Head of caudate nucleus (tissue), 42 donors: ENCODE results near the gene ATP2B2.
"Not testable (repeated sequence)": the region's sequence is repeated elsewhere in the genome, so short reads cannot be mapped to it uniquely, and the experiment has no call there.

ENCODE experiments used
- DNase-seq, 42 donors: peaks; one replicate each; pipeline versions ENCODE4 v3.0.0 to v3.0.0-alpha.2; 2020 to 2021; ENCODE audit warnings: mixed read lengths in 7 of 42
- intact Hi-C: fragments of 100-400 bp; cut with DNase I; formaldehyde crosslinking; loops from one replicate; pipeline ENCODE4 v1.15.0; 2022

The ATP2B2 gene

GRCh38 chr3:10383850-10384248 lies 121.5 kb downstream of the ATP2B2 start:
- intact Hi-C loops: no loop called here
- peak in 25 of 42 donors; percentile 8 to 77 (median 41) for DNase-seq

GRCh38 chr3:10382892-10383849 lies 122.2 kb downstream of the ATP2B2 start:
- intact Hi-C loops: no loop called here

GRCh38 chr3:10382445-10382844 lies 122.9 kb downstream of the ATP2B2 start:
- DNase-seq, intact Hi-C loops: not testable (repeated sequence)

More at GRCh38 chr3:10382892-10383849, 122.2 kb downstream of the ATP2B2 start:
- no peak for DNase-seq

GRCh38 chr3:10381336-10381735 lies 124.0 kb downstream of the ATP2B2 start:
- no peak for DNase-seq
- intact Hi-C loops: no loop called here

- intact Hi-C loops: no loop called here
- DNase-seq: peak in 2 of 42 donors; percentile 30 to 57
Observed at GRCh38 chr3:10380906-10381305, 124.5 kb downstream of the ATP2B2 start.

- no peak for DNase-seq
- intact Hi-C loops: no loop called here
Observed at GRCh38 chr3:10379961-10380360, 125.4 kb downstream of the ATP2B2 start.

- intact Hi-C loops: no loop called here
- no peak for DNase-seq
Observed at GRCh38 chr3:10379161-10379560, 126.2 kb downstream of the ATP2B2 start.

- intact Hi-C loops: no loop called here
- DNase-seq: no peak
Observed at GRCh38 chr3:10378742-10379141, 126.6 kb downstream of the ATP2B2 start.

GRCh38 chr3:10378246-10378645 lies 127.1 kb downstream of the ATP2B2 start:
- no peak for DNase-seq

GRCh38 chr3:10377148-10377725 lies 128.1 kb downstream of the ATP2B2 start:
- intact Hi-C loops: no loop called here
- peak in 5 of 42 donors; percentile 10 to 41 (median 35) for DNase-seq

More at GRCh38 chr3:10378246-10378645, 127.1 kb downstream of the ATP2B2 start:
- intact Hi-C loops: no loop called here

- DNase-seq: no peak
- intact Hi-C loops: no loop called here
Observed at GRCh38 chr3:10376353-10376752, 129.0 kb downstream of the ATP2B2 start.

- no peak for DNase-seq
- intact Hi-C loops: no loop called here
Observed at GRCh38 chr3:10375296-10376053, 129.9 kb downstream of the ATP2B2 start.

- intact Hi-C loops: no loop called here
- peak in 33 of 42 donors; percentile 16 to 76 (median 44) for DNase-seq
Observed at GRCh38 chr3:10374311-10374710, 131.1 kb downstream of the ATP2B2 start.

GRCh38 chr3:10373686-10374261 lies 131.6 kb downstream of the ATP2B2 start:
- intact Hi-C loops: no loop called here
- no peak for DNase-seq

GRCh38 chr3:10371789-10372188 lies 133.6 kb downstream of the ATP2B2 start:
- no peak for DNase-seq

GRCh38 chr3:10371167-10371566 lies 134.2 kb downstream of the ATP2B2 start:
- intact Hi-C loops: no loop called here
- DNase-seq: no peak

More at GRCh38 chr3:10371789-10372188, 133.6 kb downstream of the ATP2B2 start:
- intact Hi-C loops: no loop called here

GRCh38 chr3:10370429-10370828 lies 135.0 kb downstream of the ATP2B2 start:
- peak; percentile 27 to 94 (median 74) for DNase-seq
- intact Hi-C loops: no loop called here

GRCh38 chr3:10368512-10368911 lies 136.9 kb downstream of the ATP2B2 start:
- no peak for DNase-seq
- intact Hi-C loops: no loop called here

GRCh38 chr3:10367506-10367905 lies 137.9 kb downstream of the ATP2B2 start:
- intact Hi-C loops: no loop called here
- no peak for DNase-seq
